K562 (cell line): ENCODE results near the gene ATPAF2. TPM values are rescaled to one million over a fixed set of nuclear protein-coding genes. Genes with fewer than 3 reads are reported as not detected.

Source experiments
- ATAC-seq: fragments of 200-7000 bp; cut with Tn5 transposase; 3 replicates; pipeline ENCODE4 v1.9.1; 2020; ENCODE audit warnings: moderate library complexity
- BruUV-seq: library from RNA; stranded (reverse); fragments of 400-500 nt; replicated peaks from 2 replicates; lab custom pipeline; 2021; lab: Mats Ljungman, UMichigan
- CTCF ChIA-PET: fragments of 300-600 bp; formaldehyde crosslinking; extraction: SDS; loops from one replicate; lab custom pipeline; 2021; ENCODE audit warnings: low intra/inter-chr PET ratio; lab: Yijun Ruan, JAX
- POLR2A ChIA-PET: fragments of 300-600, 350-650 bp; sonication (Branson Sonifier 250); formaldehyde crosslinking; extraction: SDS; loops from one replicate; lab custom pipeline; 2021; ENCODE audit warnings: antibody characterized with exemption, inconsistent platforms; lab: Yijun Ruan, JAX
- DNase-seq, 4 experiments: peaks; one replicate each; pipeline versions ENCODE4 v3.0.0 to v3.0.0-alpha.2; 2011 to 2018; ENCODE audit warnings: low spot score in 3 of 4, mixed read lengths in 3 of 4; ENCODE audit errors: extremely low read depth in 1 of 4
- FAIRE-seq: peaks from 2 replicates; lab custom pipeline; 2011; peaks lifted over from hg19 to GRCh38; lab: Jason Lieb, UNC
- H2AFZ ChIP-seq: 2 replicates; pipeline ENCODE4 v1.6.0; 2011; ENCODE audit warnings: low read depth, low read length, control low read depth, inconsistent platforms
- H3K27ac ChIP-seq: fragments of 200-600 bp; 3 replicates; pipeline ENCODE4 v1.8.0; 2011; ENCODE audit warnings: low read depth, mild to moderate bottlenecking, control low read depth, inconsistent platforms, low read length, moderate library complexity, mixed read lengths; ENCODE audit errors: extremely low read depth
- H3K27me3 ChIP-seq, 2 experiments: fragments of 300-600 bp in 1 of 2; 2 replicates in 1 of 2; 3 replicates in 1 of 2; pipeline versions ENCODE4 v1.6.0 to v1.8.0; 2011; ENCODE audit warnings: inconsistent platforms in 2 of 2, low read length in 2 of 2, mild to moderate bottlenecking in 1 of 2, mixed read lengths in 1 of 2, moderate library complexity in 1 of 2; ENCODE audit not compliant: control insufficient read depth in 2 of 2, insufficient read depth in 2 of 2
- H3K36me3 ChIP-seq: fragments of 300-600 bp; 3 replicates; pipeline ENCODE4 v1.8.0; 2011; ENCODE audit warnings: mild to moderate bottlenecking, low read length, inconsistent platforms; ENCODE audit not compliant: control insufficient read depth, insufficient read depth
- H3K4me1 ChIP-seq, 2 experiments: fragments of 200-600 bp in 1 of 2; replicated peaks in 1 of 2; 2 replicates in 1 of 2; 3 replicates in 1 of 2; pipeline versions ENCODE4 v1.5.1 to v1.8.0; 2011; ENCODE audit warnings: inconsistent platforms in 2 of 2, low read length in 2 of 2, mild to moderate bottlenecking in 1 of 2, mixed read lengths in 1 of 2, moderate library complexity in 1 of 2; ENCODE audit not compliant: control insufficient read depth in 2 of 2, insufficient read depth in 2 of 2
- H3K4me2 ChIP-seq: 2 replicates; pipeline ENCODE4 v1.6.1; 2011; ENCODE audit warnings: low read length, control low read depth, inconsistent platforms, mixed read lengths; ENCODE audit not compliant: insufficient read depth
- H3K4me3 ChIP-seq: fragments of 200-600 bp; sonication (generic), shearing (Covaris generic); 2 replicates; pipeline ENCODE4 v1.5.1; 2016; ENCODE audit warnings: control low read depth, inconsistent platforms
- H3K79me2 ChIP-seq: fragments of 200-600 bp; 3 replicates; pipeline ENCODE4 v1.8.0; 2011; ENCODE audit warnings: low read length, inconsistent platforms; ENCODE audit not compliant: control insufficient read depth, insufficient read depth
- H3K9ac ChIP-seq, 2 experiments: 2 replicates each; pipeline versions ENCODE4 v1.6.0 to v1.6.1; 2011; ENCODE audit warnings: low read depth in 2 of 2, low read length in 2 of 2, control low read depth in 1 of 2, inconsistent platforms in 1 of 2, mild to moderate bottlenecking in 1 of 2, mixed read lengths in 1 of 2; ENCODE audit not compliant: insufficient read depth in 1 of 2
- H3K9me1 ChIP-seq: one replicate; pipeline ENCODE4 v1.6.0; 2011; ENCODE audit warnings: inconsistent platforms, mild to moderate bottlenecking, low read length, moderate library complexity; ENCODE audit not compliant: control insufficient read depth, insufficient read depth
- H3K9me3 ChIP-seq: replicated peaks from 2 replicates; pipeline ENCODE4 v1.5.1; 2011; ENCODE audit warnings: low read depth, low read length, inconsistent platforms; ENCODE audit not compliant: control insufficient read depth, insufficient read depth
- H4K20me1 ChIP-seq: replicated peaks from 2 replicates; pipeline ENCODE4 v1.6.1; 2011; ENCODE audit warnings: low read length, inconsistent platforms, mixed read lengths; ENCODE audit not compliant: control insufficient read depth, insufficient read depth
- ARNT ChIP-seq, 2 experiments: fragments of 450-650 bp; IDR thresholded peaks; 2 replicates each; pipeline ENCODE4 v1.6.1; 2016; ENCODE audit warnings: mild to moderate bottlenecking in 1 of 2
- FOSL1 ChIP-seq: fragments of 200-800 bp; sonication (Bioruptor generic); conservative IDR thresholded peaks from 2 replicates; pipeline ENCODE4 v1.6.1; 2016; ENCODE audit warnings: missing genetic modification characterization, missing compliant biosample characterization
- MTF1 ChIP-seq: fragments of 250-450 bp; sonication (Bioruptor Pico); IDR thresholded peaks from 2 replicates; pipeline ENCODE4 v1.9.0; 2021; ENCODE audit warnings: moderate library complexity, mild to moderate bottlenecking, inconsistent platforms, borderline replicate concordance
- NCOR1 ChIP-seq: fragments of 450-650 bp; IDR thresholded peaks from 2 replicates; pipeline ENCODE4 v1.6.1; 2016; ENCODE audit warnings: mild to moderate bottlenecking, moderate library complexity
- NFYB ChIP-seq: IDR thresholded peaks from 2 replicates; pipeline ENCODE4 v1.6.1; 2011; ENCODE audit warnings: mild to moderate bottlenecking, moderate library complexity; ENCODE audit not compliant: insufficient read length; ENCODE audit errors: extremely low read depth
- POLR3A ChIP-seq: IDR thresholded peaks from 2 replicates; pipeline ENCODE4 v1.6.1; 2011; ENCODE audit warnings: borderline replicate concordance, mild to moderate bottlenecking, moderate library complexity; ENCODE audit not compliant: insufficient read length, insufficient read depth; ENCODE audit errors: extremely low read depth
- TBP ChIP-seq: optimal IDR thresholded peaks from 2 replicates; pipeline ENCODE3; 2011; ENCODE audit warnings: low read depth, low read length, improper control_type of control experiment
- ZNF232 ChIP-seq: sonication (generic); formaldehyde crosslinking; IDR thresholded peaks from 2 replicates; pipeline ENCODE4 v1.8.0; 2022; ENCODE audit warnings: mild to moderate bottlenecking, missing genetic modification reagents
- ZNF583 ChIP-seq: fragments of 250-450 bp; sonication (Bioruptor Pico); IDR thresholded peaks from 2 replicates; pipeline ENCODE4 v1.4.0; 2020
- WGBS: fragments of 100-300 bp; shearing (Covaris generic); methylation state at CpG from one replicate; pipeline ENCODE4 v1.1.6; 2016; ENCODE audit warnings: low coverage, mixed read lengths; ENCODE audit not compliant: insufficient coverage; ENCODE audit errors: missing lambda C conversion rate; 5-methylcytosine and 5-hydroxymethylcytosine counted together
- in situ Hi-C: fragments of 300-500 bp; cut with MboI; formaldehyde crosslinking; loops from 4 replicates; pipeline ENCODE4 v1.15.0; 2018; ENCODE audit warnings: inconsistent platforms, mixed read lengths
- intact Hi-C: fragments of 100-400 bp; cut with micrococcal nuclease; formaldehyde crosslinking; loops from 2 replicates; pipeline ENCODE4 v1.14.2; 2022
- polyA plus RNA-seq, 8 experiments: library from polyadenylated mRNA; depleted of rRNA in 4 of 8; stranded (reverse) in 5 of 8; unstranded in 3 of 8; fragments of >200 nt; fragmentation: Nextera tagmentation in 2 of 8; fragmentation: Illumina TruSeq in 1 of 8; extraction: Ambion mirVana in 2 of 8; extraction: Trizol in 1 of 8; gene quantifications; 2 replicates each; pipeline versions ENCODE4 v1.2.1 to v1.2.3, GENCODE V29; 2011 to 2014; ENCODE audit warnings: inconsistent platforms in 1 of 8, missing spikeins in 1 of 8
- total RNA-seq, 7 experiments: library from RNA; depleted of rRNA in 6 of 7; stranded (reverse); fragments of >200 nt in 6 of 7; fragmentation: Illumina TruSeq in 2 of 7; extraction: Trizol in 2 of 7; gene quantifications; 2 replicates each; pipeline versions ENCODE4 v1.2.1 to v1.2.3, GENCODE V29; 2011 to 2021; ENCODE audit warnings: low replicate concordance in 1 of 7
- TF ChIP-seq, protein P1 (sequence below), 2 experiments: fragments of 450-650 bp; conservative IDR thresholded peaks; 2 replicates each; pipeline ENCODE4 v1.6.1; 2017; ENCODE audit warnings: mild to moderate bottlenecking in 2 of 2, moderate library complexity in 2 of 2
- TF ChIP-seq, protein P2 (sequence below), 3 experiments: fragments of 200-800 bp in 1 of 3; fragments of 250-450 bp in 1 of 3; fragments of 450-650 bp in 1 of 3; sonication (Bioruptor Pico) in 1 of 3; sonication (Bioruptor generic) in 1 of 3; formaldehyde crosslinking in 1 of 3; IDR thresholded peaks; 2 replicates each; pipeline versions ENCODE4 v1.6.1 to v1.8.0; 2016 to 2022; ENCODE audit warnings: mild to moderate bottlenecking in 2 of 3, missing genetic modification characterization in 2 of 3, missing compliant biosample characterization in 1 of 3, moderate library complexity in 1 of 3
- TF ChIP-seq, protein P3 (sequence below): sonication (generic); formaldehyde crosslinking; IDR thresholded peaks from 2 replicates; pipeline ENCODE4 v1.9.0; 2022; ENCODE audit warnings: mild to moderate bottlenecking, missing genetic modification reagents
- TF ChIP-seq, protein P4 (sequence below): sonication (generic); formaldehyde crosslinking; IDR thresholded peaks from 2 replicates; pipeline ENCODE4 v1.5.0; 2020; ENCODE audit warnings: missing genetic modification reagents

Gene ATPAF2
- total and polyA plus RNA-seq, 9 of the 15 experiments (the other 6 are each of a cell fraction or from before 2014, with no cell fraction given) = 2.1 to 19.2 (median 11.3) TPM

DNA sequence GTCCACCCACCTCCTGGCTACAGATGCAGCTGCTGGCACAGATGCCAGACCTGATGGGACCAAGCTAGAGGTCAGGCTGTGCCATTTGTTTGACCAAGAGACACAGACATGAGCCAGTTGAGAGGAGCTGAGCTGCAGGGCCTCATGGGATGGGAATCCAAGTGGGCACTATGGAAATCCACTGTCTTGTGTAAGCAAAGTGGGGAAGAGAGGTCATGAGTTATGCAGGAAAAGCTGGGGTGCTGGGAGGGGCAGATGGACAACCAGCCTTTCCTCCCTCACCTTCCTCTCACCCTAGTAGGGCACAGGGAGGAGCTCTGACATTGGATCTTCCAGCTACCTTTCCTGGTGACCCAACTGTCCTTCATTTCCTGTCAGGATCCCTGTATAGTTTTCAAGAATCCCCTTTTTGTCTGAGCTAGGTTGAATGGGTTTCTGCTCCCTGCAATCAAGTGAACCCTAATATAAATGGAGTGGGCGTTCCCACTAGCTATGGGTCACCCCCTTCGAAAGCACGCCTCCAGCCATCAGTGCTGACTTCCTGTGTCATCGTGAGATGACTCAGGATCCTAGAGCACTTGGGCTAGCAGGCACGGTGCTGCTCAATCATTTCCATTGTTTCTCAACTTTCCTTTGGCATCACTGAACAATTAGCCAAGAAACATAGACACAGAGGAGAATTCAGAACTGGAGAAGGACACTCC, 13.6 kb downstream of the ATPAF2 start (continued):
- TF ChIP-seq, protein P1, sequence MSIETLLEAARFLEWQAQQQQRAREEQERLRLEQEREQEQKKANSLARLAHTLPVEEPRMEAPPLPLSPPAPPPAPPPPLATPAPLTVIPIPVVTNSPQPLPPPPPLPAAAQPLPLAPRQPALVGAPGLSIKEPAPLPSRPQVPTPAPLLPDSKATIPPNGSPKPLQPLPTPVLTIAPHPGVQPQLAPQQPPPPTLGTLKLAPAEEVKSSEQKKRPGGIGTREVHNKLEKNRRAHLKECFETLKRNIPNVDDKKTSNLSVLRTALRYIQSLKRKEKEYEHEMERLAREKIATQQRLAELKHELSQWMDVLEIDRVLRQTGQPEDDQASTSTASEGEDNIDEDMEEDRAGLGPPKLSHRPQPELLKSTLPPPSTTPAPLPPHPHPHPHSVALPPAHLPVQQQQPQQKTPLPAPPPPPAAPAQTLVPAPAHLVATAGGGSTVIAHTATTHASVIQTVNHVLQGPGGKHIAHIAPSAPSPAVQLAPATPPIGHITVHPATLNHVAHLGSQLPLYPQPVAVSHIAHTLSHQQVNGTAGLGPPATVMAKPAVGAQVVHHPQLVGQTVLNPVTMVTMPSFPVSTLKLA (conservative IDR thresholded peaks at IDR 0.05) = 0 out of 4 replicates have a peak, but pooled peaks of 1 of the 2 experiments have one; percentile 18
- peak; percentile 31; the same call in 1 of the 2 replicates for TF ChIP-seq FOSL1 (tag)

DNA sequence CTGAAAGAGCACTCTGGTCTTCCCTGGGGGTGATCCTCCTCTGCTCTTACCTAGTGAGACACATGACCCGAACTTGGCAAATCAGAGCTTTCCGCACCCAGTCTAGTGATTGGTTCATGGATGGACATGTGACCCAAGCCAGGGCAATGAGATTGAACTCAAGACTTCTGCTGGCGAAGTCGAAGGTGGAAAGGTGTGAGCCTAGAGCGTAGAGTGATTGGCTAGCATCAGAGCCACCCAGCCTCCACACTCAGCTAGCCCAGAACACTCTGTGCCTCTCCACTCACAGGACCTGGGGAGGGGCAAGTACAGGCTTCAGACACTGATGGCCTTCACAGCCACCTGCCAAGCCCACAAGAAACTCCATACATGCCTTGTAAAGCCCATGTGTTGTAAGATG, 17.6 kb downstream of the ATPAF2 start:
- BruUV-seq = no TSS peak
- FAIRE-seq (no peak), DNase-seq (no peak), ATAC-seq (no peak)
- no peak overlapping the region for H3K4me2 ChIP-seq
- in situ Hi-C loops (no loop called here), intact Hi-C loops (no loop called here)
- peaks cover 14 to 15% of the 10 kb centered on the region in 2 experiments; a peak in 4 of 5 replicates for H3K4me1 ChIP-seq
- H3K9me1 ChIP-seq = peaks cover 3% of the 10 kb centered on the region
- 89% methylated on average over 4 of the region's 5 CpGs for WGBS
- H3K79me2 ChIP-seq = no peaks in the 10 kb centered on the region
- H3K36me3 ChIP-seq = peaks cover 15% of the 10 kb centered on the region; the same call in 2 of the 3 replicates
- H3K27me3 ChIP-seq = no peaks in the 10 kb centered on the region
- no peak overlapping the region for H3K4me3 ChIP-seq
- H2AFZ ChIP-seq = no peak overlapping the region
- H4K20me1 ChIP-seq = 0 out of 2 replicates have a peak, but pooled peaks cover 5% of the 10 kb centered on the region
- POLR2A ChIA-PET = no interaction called here
- no peaks in the 10 kb centered on the region for H3K9me3 ChIP-seq
- no peak overlapping the region for H3K9ac ChIP-seq
- CTCF ChIA-PET = no interaction called here
- H3K27ac ChIP-seq = no peak overlapping the region
- TF ChIP-seq, protein P2, sequence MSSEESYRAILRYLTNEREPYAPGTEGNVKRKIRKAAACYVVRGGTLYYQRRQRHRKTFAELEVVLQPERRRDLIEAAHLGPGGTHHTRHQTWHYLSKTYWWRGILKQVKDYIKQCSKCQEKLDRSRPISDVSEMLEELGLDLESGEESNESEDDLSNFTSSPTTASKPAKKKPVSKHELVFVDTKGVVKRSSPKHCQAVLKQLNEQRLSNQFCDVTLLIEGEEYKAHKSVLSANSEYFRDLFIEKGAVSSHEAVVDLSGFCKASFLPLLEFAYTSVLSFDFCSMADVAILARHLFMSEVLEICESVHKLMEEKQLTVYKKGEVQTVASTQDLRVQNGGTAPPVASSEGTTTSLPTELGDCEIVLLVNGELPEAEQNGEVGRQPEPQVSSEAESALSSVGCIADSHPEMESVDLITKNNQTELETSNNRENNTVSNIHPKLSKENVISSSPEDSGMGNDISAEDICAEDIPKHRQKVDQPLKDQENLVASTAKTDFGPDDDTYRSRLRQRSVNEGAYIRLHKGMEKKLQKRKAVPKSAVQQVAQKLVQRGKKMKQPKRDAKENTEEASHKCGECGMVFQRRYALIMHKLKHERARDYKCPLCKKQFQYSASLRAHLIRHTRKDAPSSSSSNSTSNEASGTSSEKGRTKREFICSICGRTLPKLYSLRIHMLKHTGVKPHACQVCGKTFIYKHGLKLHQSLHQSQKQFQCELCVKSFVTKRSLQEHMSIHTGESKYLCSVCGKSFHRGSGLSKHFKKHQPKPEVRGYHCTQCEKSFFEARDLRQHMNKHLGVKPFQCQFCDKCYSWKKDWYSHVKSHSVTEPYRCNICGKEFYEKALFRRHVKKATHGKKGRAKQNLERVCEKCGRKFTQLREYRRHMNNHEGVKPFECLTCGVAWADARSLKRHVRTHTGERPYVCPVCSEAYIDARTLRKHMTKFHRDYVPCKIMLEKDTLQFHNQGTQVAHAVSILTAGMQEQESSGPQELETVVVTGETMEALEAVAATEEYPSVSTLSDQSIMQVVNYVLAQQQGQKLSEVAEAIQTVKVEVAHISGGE (CRISPR knock-in tag; IDR thresholded peaks at IDR 0.05) = no peak
- TF ChIP-seq ZNF583 (CRISPR knock-in tag) = no peak
- no peak for TF ChIP-seq ARNT (IDR thresholded peaks at IDR 0.05)
- TF ChIP-seq NFYB = peak; percentile 31
- TF ChIP-seq POLR3A = no peak
- no peak for TF ChIP-seq MTF1 (CRISPR knock-in tag)
- no peak for TF ChIP-seq TBP
- TF ChIP-seq, protein P3, sequence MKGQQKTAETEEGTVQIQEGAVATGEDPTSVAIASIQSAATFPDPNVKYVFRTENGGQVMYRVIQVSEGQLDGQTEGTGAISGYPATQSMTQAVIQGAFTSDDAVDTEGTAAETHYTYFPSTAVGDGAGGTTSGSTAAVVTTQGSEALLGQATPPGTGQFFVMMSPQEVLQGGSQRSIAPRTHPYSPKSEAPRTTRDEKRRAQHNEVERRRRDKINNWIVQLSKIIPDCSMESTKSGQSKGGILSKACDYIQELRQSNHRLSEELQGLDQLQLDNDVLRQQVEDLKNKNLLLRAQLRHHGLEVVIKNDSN = peak; percentile 48
- TF ChIP-seq NCOR1 = no peak
- TF ChIP-seq, protein P4, sequence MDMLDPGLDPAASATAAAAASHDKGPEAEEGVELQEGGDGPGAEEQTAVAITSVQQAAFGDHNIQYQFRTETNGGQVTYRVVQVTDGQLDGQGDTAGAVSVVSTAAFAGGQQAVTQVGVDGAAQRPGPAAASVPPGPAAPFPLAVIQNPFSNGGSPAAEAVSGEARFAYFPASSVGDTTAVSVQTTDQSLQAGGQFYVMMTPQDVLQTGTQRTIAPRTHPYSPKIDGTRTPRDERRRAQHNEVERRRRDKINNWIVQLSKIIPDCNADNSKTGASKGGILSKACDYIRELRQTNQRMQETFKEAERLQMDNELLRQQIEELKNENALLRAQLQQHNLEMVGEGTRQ (CRISPR knock-in tag) = peak; percentile 50
- no peak for TF ChIP-seq ZNF232 (CRISPR knock-in tag)
